Keratinocyte (primary cell): ENCODE results near the gene ITPR2. TPM values are rescaled to one million over a fixed set of nuclear protein-coding genes. Genes with fewer than 3 reads are reported as not detected.

Source experiments
- DNase-seq: peaks from one replicate; pipeline ENCODE4 v3.0.0-alpha.2; 2011; ENCODE audit warnings: low read depth, missing footprints, low spot score
- FAIRE-seq: peaks from 2 replicates; lab custom pipeline; 2011; peaks lifted over from hg19 to GRCh38; lab: Jason Lieb, UNC
- H2AFZ ChIP-seq: 2 replicates; pipeline ENCODE4 v1.6.0; 2012; ENCODE audit warnings: low read length, control low read depth, inconsistent platforms; ENCODE audit not compliant: control insufficient read depth
- H3K27ac ChIP-seq: 2 replicates; pipeline ENCODE4 v1.5.1; 2011; ENCODE audit warnings: low read length; ENCODE audit not compliant: control insufficient read depth, insufficient read depth
- H3K27me3 ChIP-seq: 3 replicates; pipeline ENCODE4 v1.6.0; 2011; ENCODE audit warnings: low read length; ENCODE audit not compliant: control insufficient read depth, insufficient read depth; ENCODE audit errors: extremely low read depth
- H3K36me3 ChIP-seq, 2 experiments: 2 replicates in 1 of 2; 3 replicates in 1 of 2; pipeline ENCODE4 v1.5.1; 2011; ENCODE audit warnings: low read length in 2 of 2, mild to moderate bottlenecking in 1 of 2; ENCODE audit not compliant: control insufficient read depth in 2 of 2, insufficient read depth in 2 of 2; ENCODE audit errors: extremely low read depth in 1 of 2
- H3K4me1 ChIP-seq: 3 replicates; pipeline ENCODE4 v1.5.1; 2011; ENCODE audit warnings: low read length; ENCODE audit not compliant: control insufficient read depth, insufficient read depth; ENCODE audit errors: extremely low read depth
- H3K4me2 ChIP-seq: 3 replicates; pipeline ENCODE4 v1.6.0; 2011; ENCODE audit warnings: low read depth, low read length; ENCODE audit not compliant: control insufficient read depth, insufficient read depth; ENCODE audit errors: extremely low read depth
- H3K4me3 ChIP-seq, 3 experiments: fragments of 200-600 bp in 1 of 3; sonication (generic) in 1 of 3; 2 replicates in 2 of 3; 3 replicates in 1 of 3; pipeline ENCODE4 v1.5.1; 2011 to 2016; ENCODE audit warnings: low read length in 3 of 3, mild to moderate bottlenecking in 3 of 3, control low read depth in 2 of 3, inconsistent platforms in 1 of 3, low read depth in 1 of 3, mixed read lengths in 1 of 3, mixed run types in 1 of 3, moderate library complexity in 1 of 3; ENCODE audit not compliant: control insufficient read depth in 2 of 3, insufficient read depth in 2 of 3; ENCODE audit errors: extremely low read depth in 1 of 3
- H3K79me2 ChIP-seq: 2 replicates; pipeline ENCODE4 v1.6.0; 2012; ENCODE audit warnings: low read length; ENCODE audit not compliant: control insufficient read depth, insufficient read depth
- H3K9ac ChIP-seq: 3 replicates; pipeline ENCODE4 v1.6.0; 2011; ENCODE audit warnings: low read length; ENCODE audit not compliant: control insufficient read depth, insufficient read depth; ENCODE audit errors: extremely low read depth
- H3K9me1 ChIP-seq: 3 replicates; pipeline ENCODE4 v1.6.0; 2011; ENCODE audit warnings: low read length; ENCODE audit not compliant: control insufficient read depth, insufficient read depth; ENCODE audit errors: extremely low read depth
- H3K9me3 ChIP-seq: 2 replicates; pipeline ENCODE4 v1.5.1; 2012; ENCODE audit warnings: low read depth, low read length; ENCODE audit not compliant: control insufficient read depth
- H4K20me1 ChIP-seq: 3 replicates; pipeline ENCODE4 v1.6.0; 2011; ENCODE audit warnings: low read length; ENCODE audit not compliant: control insufficient read depth, insufficient read depth; ENCODE audit errors: extremely low read depth
- EZH2 ChIP-seq: IDR thresholded peaks from one replicate; pipeline ENCODE4 v1.6.1; 2012; ENCODE audit warnings: inconsistent platforms, mild to moderate bottlenecking, low read length, moderate library complexity
- dilution Hi-C: fragments of 300-500 bp; cut with MboI; formaldehyde crosslinking; loops from one replicate; pipeline ENCODE4 v1.7.0; 2020; ENCODE audit warnings: low sequenced_read_pairs; ENCODE audit not compliant: extremely low pct_ligation_motif_present
- polyA plus RNA-seq, 5 experiments: library from polyadenylated mRNA; depleted of rRNA in 3 of 5; stranded (reverse) in 3 of 5; stranded (forward) in 1 of 5; unstranded in 1 of 5; fragments of >200 nt; gene quantifications; 1 replicate in 1 of 5; 2 replicates in 3 of 5; 3 replicates in 1 of 5; pipeline versions ENCODE4 v1.2.1 to v1.2.3, GENCODE V29; 2011 to 2012; ENCODE audit warnings: missing spikeins in 2 of 5, low read depth in 1 of 5, low replicate concordance in 1 of 5
- TF ChIP-seq, protein P1 (sequence below), 3 experiments: IDR thresholded peaks in 1 of 3; conservative IDR thresholded peaks in 1 of 3; optimal IDR thresholded peaks in 1 of 3; 2 replicates in 2 of 3; 3 replicates in 1 of 3; pipeline versions ENCODE3 to v1.5.1; 2011; ENCODE audit warnings: low read length in 3 of 3, mild to moderate bottlenecking in 3 of 3, moderate library complexity in 2 of 3, control low read depth in 1 of 3, inconsistent platforms in 1 of 3; ENCODE audit not compliant: insufficient read depth in 2 of 3; ENCODE audit errors: extremely low read depth in 1 of 3

ITPR2 gene
- polyA plus RNA-seq, 1 donor (not counting 4 experiments of a cell fraction or from before 2014, with no cell fraction given): 7.6 TPM

GRCh38 chr12:26338586-26339572 lies 494.1 kb downstream of the ITPR2 start:
- FAIRE-seq (peak; percentile 89), DNase-seq (no peak)
- Histone ChIP-seq H3K79me2 (no peaks in the 10 kb centered on the region), H3K27me3 (no peaks in the 10 kb centered on the region), H3K9ac (peak overlapping the region; percentile 3), H3K36me3 (no peaks in the 10 kb centered on the region), H3K4me1 (peaks cover 13% of the 10 kb centered on the region), H3K9me3 (no peaks in the 10 kb centered on the region), H3K9me1 (no peaks in the 10 kb centered on the region), H2AFZ (peak overlapping the region; percentile 34), H4K20me1 (no peaks in the 10 kb centered on the region), H3K4me3 (no peak overlapping the region), H3K4me2 (peak overlapping the region; percentile 52), H3K27ac (peak overlapping the region; percentile 30)
- dilution Hi-C loops: no loop called here
- TF ChIP-seq, protein P1, sequence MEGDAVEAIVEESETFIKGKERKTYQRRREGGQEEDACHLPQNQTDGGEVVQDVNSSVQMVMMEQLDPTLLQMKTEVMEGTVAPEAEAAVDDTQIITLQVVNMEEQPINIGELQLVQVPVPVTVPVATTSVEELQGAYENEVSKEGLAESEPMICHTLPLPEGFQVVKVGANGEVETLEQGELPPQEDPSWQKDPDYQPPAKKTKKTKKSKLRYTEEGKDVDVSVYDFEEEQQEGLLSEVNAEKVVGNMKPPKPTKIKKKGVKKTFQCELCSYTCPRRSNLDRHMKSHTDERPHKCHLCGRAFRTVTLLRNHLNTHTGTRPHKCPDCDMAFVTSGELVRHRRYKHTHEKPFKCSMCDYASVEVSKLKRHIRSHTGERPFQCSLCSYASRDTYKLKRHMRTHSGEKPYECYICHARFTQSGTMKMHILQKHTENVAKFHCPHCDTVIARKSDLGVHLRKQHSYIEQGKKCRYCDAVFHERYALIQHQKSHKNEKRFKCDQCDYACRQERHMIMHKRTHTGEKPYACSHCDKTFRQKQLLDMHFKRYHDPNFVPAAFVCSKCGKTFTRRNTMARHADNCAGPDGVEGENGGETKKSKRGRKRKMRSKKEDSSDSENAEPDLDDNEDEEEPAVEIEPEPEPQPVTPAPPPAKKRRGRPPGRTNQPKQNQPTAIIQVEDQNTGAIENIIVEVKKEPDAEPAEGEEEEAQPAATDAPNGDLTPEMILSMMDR (optimal IDR thresholded peaks at IDR 0.05 in 1 of 3, IDR thresholded peaks at IDR 0.05 in 1 of 3, conservative IDR thresholded peaks at IDR 0.05 in 1 of 3; ENCODE audit: extremely low read depth in 1 of 3, insufficient read depth in 2 of 3, low read length in 3 of 3): no peak
- TF ChIP-seq EZH2: no peak

GRCh38 chr12:26335651-26336050 lies 497.3 kb downstream of the ITPR2 start:
- Histone ChIP-seq H3K4me1 (peaks cover 13% of the 10 kb centered on the region), H3K4me2 (no peak overlapping the region), H3K79me2 (no peaks in the 10 kb centered on the region), H3K4me3 (no peak overlapping the region), H3K27me3 (no peaks in the 10 kb centered on the region), H3K27ac (no peak overlapping the region), H3K9me1 (no peaks in the 10 kb centered on the region), H4K20me1 (no peaks in the 10 kb centered on the region), H3K36me3 (no peaks in the 10 kb centered on the region), H3K9me3 (no peaks in the 10 kb centered on the region), H3K9ac (no peak overlapping the region), H2AFZ (no peak overlapping the region)
- dilution Hi-C loops: no loop called here
- TF ChIP-seq, protein P1 (optimal IDR thresholded peaks at IDR 0.05 in 1 of 3, IDR thresholded peaks at IDR 0.05 in 1 of 3, conservative IDR thresholded peaks at IDR 0.05 in 1 of 3; ENCODE audit: extremely low read depth in 1 of 3, insufficient read depth in 2 of 3, low read length in 3 of 3): no peak
- no peak for TF ChIP-seq EZH2
- DNase-seq: no peak
- no peak for FAIRE-seq
